Neural progenitor cell (in vitro differentiated cells): Measurements from ENCODE around the gene RPL7A.

Experiments used
- EZH2 ChIP-seq: fragments of 200-600 bp; sonication (generic); IDR thresholded peaks from 2 replicates; pipeline ENCODE4 v1.6.1; 2017; ENCODE audit warnings: antibody characterized with exemption, mild to moderate bottlenecking, moderate library complexity
- EZH2phosphoT487 ChIP-seq: fragments of 200-600 bp; sonication (generic); IDR thresholded peaks from 2 replicates; pipeline ENCODE4 v1.6.1; 2017; ENCODE audit warnings: antibody characterized with exemption
- TF ChIP-seq, protein P1 (sequence below): fragments of 200-600 bp; sonication (generic); IDR thresholded peaks from 2 replicates; pipeline ENCODE4 v1.5.1; 2017; ENCODE audit warnings: antibody characterized with exemption, mild to moderate bottlenecking

- TF ChIP-seq, protein P1, sequence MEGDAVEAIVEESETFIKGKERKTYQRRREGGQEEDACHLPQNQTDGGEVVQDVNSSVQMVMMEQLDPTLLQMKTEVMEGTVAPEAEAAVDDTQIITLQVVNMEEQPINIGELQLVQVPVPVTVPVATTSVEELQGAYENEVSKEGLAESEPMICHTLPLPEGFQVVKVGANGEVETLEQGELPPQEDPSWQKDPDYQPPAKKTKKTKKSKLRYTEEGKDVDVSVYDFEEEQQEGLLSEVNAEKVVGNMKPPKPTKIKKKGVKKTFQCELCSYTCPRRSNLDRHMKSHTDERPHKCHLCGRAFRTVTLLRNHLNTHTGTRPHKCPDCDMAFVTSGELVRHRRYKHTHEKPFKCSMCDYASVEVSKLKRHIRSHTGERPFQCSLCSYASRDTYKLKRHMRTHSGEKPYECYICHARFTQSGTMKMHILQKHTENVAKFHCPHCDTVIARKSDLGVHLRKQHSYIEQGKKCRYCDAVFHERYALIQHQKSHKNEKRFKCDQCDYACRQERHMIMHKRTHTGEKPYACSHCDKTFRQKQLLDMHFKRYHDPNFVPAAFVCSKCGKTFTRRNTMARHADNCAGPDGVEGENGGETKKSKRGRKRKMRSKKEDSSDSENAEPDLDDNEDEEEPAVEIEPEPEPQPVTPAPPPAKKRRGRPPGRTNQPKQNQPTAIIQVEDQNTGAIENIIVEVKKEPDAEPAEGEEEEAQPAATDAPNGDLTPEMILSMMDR: no peak
- TF ChIP-seq EZH2 (no peak), EZH2phosphoT487 (no peak)
These were observed 14.5 kb upstream of the RPL7A start for GRCh38 chr9:133333566-133333965.
